ENCODE data around the gene THUMPD2. TPM values are rescaled to one million over a fixed set of nuclear protein-coding genes. Genes with fewer than 3 reads are reported as not detected.
"Not testable (repeated sequence)": the region's sequence is repeated elsewhere in the genome, so short reads cannot be mapped to it uniquely, and the experiment has no call there.

THUMPD2 gene
- polyA plus RNA-seq = 9.8 TPM

GRCh38 chr2:39778775-39779340 lies at the start of gene THUMPD2:
THUMPD2 (minus strand) TSS chr2:39779258; CDS start chr2:39779239, 19 bp downstream.
- Mint-ChIP-seq H3K4me1 (peaks cover 36 to 46% (median 45%) of the 10 kb centered on the region in 3 donors), H3K4me3 (peak within 1 kb of the TSS; percentile 95 to 99 (median 96)), H3K27me3 (no peaks in the 10 kb centered on the region), H3K36me3 (peaks cover 1% of the 10 kb centered on the region), H3K9me3 (peaks cover 0 to 1% (median 0%) of the 10 kb centered on the region in 3 donors), H3K27ac (peak within 1 kb of the TSS; percentile 71 to 99 (median 81))

- Mint-ChIP-seq H3K9me3 (peaks cover 0 to 2% (median 2%) of the 10 kb centered on the region in 3 donors), H3K27ac (no peak overlapping the region), H3K36me3 (no peaks in the 10 kb centered on the region), H3K4me1 (no peaks in the 10 kb centered on the region), H3K27me3 (peaks cover 11% of the 10 kb centered on the region), H3K4me3 (no peak overlapping the region)
Observed at GRCh38 chr2:39821871-39822270, 42.8 kb upstream of the THUMPD2 start.

- Mint-ChIP-seq H3K9me3 (peaks cover 2 to 8% (median 7%) of the 10 kb centered on the region in 3 donors), H3K27me3 (peaks cover 20% of the 10 kb centered on the region)
Observed at GRCh38 chr2:39816845-39817244, 37.8 kb upstream of the THUMPD2 start.

GRCh38 chr2:39816428-39816827 lies 37.4 kb upstream of the THUMPD2 start:
- H3K27me3 Mint-ChIP-seq = peaks cover 20% of the 10 kb centered on the region
- H3K36me3 Mint-ChIP-seq = peaks cover 6% of the 10 kb centered on the region
- H3K9me3 Mint-ChIP-seq = peaks cover 2 to 8% (median 7%) of the 10 kb centered on the region in 3 donors
- peak overlapping the region in 1 of 3 donors; percentile 71 for H3K27ac Mint-ChIP-seq
- H3K4me3 Mint-ChIP-seq = no peak overlapping the region
- H3K4me1 Mint-ChIP-seq = no peaks in the 10 kb centered on the region

More at GRCh38 chr2:39816845-39817244, 37.8 kb upstream of the THUMPD2 start:
- Mint-ChIP-seq H3K4me1 (no peaks in the 10 kb centered on the region), H3K36me3 (peaks cover 4% of the 10 kb centered on the region), H3K4me3 (no peak overlapping the region), H3K27ac (no peak overlapping the region)

GRCh38 chr2:39805936-39806608 lies 27.0 kb upstream of the THUMPD2 start:
- Mint-ChIP-seq H3K27me3 (peaks cover 8% of the 10 kb centered on the region), H3K27ac (no peak overlapping the region), H3K4me1 (no peaks in the 10 kb centered on the region), H3K36me3 (peaks cover 2% of the 10 kb centered on the region), H3K4me3 (no peak overlapping the region), H3K9me3 (peaks cover 11 to 31% (median 24%) of the 10 kb centered on the region in 3 donors)

GRCh38 chr2:39803839-39804238 lies 24.8 kb upstream of the THUMPD2 start:
- no peak overlapping the region for H3K4me3 Mint-ChIP-seq

GRCh38 chr2:39800752-39801151 lies 21.7 kb upstream of the THUMPD2 start:
- H3K27ac Mint-ChIP-seq = no peak overlapping the region
- H3K4me3 Mint-ChIP-seq = no peak overlapping the region
- peaks cover 2% of the 10 kb centered on the region for H3K27me3 Mint-ChIP-seq
- H3K36me3 Mint-ChIP-seq = peaks cover 2% of the 10 kb centered on the region
- H3K4me1 Mint-ChIP-seq = no peaks in the 10 kb centered on the region
- H3K9me3 Mint-ChIP-seq = peaks cover 6 to 14% (median 10%) of the 10 kb centered on the region in 3 donors

More at GRCh38 chr2:39803839-39804238, 24.8 kb upstream of the THUMPD2 start:
- H3K4me1 Mint-ChIP-seq = no peaks in the 10 kb centered on the region
- peaks cover 2% of the 10 kb centered on the region for H3K27me3 Mint-ChIP-seq
- no peak overlapping the region for H3K27ac Mint-ChIP-seq
- no peaks in the 10 kb centered on the region for H3K36me3 Mint-ChIP-seq
- H3K9me3 Mint-ChIP-seq = peaks cover 13 to 24% (median 18%) of the 10 kb centered on the region in 3 donors

- H3K9me3 Mint-ChIP-seq = peaks cover 2 to 8% (median 5%) of the 10 kb centered on the region in 3 donors
- H3K36me3 Mint-ChIP-seq = peaks cover 2% of the 10 kb centered on the region
- no peak overlapping the region for H3K27ac Mint-ChIP-seq
- H3K27me3 Mint-ChIP-seq = no peaks in the 10 kb centered on the region
- H3K4me3 Mint-ChIP-seq = no peak overlapping the region
- H3K4me1 Mint-ChIP-seq = no peaks in the 10 kb centered on the region
Observed at GRCh38 chr2:39796134-39796533, 17.1 kb upstream of the THUMPD2 start.

- H3K27me3 Mint-ChIP-seq, H3K4me1 Mint-ChIP-seq, H3K36me3 Mint-ChIP-seq: not testable (repeated sequence)
- H3K27ac Mint-ChIP-seq = peak overlapping the region in 1 of 3 donors; percentile 64
- peaks cover 2 to 16% (median 5%) of the 10 kb centered on the region in 3 donors for H3K9me3 Mint-ChIP-seq
- peak overlapping the region in 1 of 4 donors; percentile 86 for H3K4me3 Mint-ChIP-seq
Observed at GRCh38 chr2:39790216-39790818, 11.3 kb upstream of the THUMPD2 start.

- no peak overlapping the region for H3K4me3 Mint-ChIP-seq
- no peaks in the 10 kb centered on the region for H3K36me3 Mint-ChIP-seq
- peaks cover 1% of the 10 kb centered on the region for H3K27me3 Mint-ChIP-seq
- H3K9me3 Mint-ChIP-seq = peaks cover 2 to 16% (median 5%) of the 10 kb centered on the region in 3 donors
- H3K27ac Mint-ChIP-seq = no peak overlapping the region
- no peaks in the 10 kb centered on the region for H3K4me1 Mint-ChIP-seq
Observed at GRCh38 chr2:39787950-39788349, 8.9 kb upstream of the THUMPD2 start.

- Mint-ChIP-seq H3K9me3 (peaks cover 2 to 14% (median 5%) of the 10 kb centered on the region in 3 donors), H3K36me3 (no peaks in the 10 kb centered on the region), H3K27ac (no peak overlapping the region), H3K27me3 (peaks cover 1% of the 10 kb centered on the region), H3K4me3 (no peak overlapping the region), H3K4me1 (peaks cover 0 to 3% (median 0%) of the 10 kb centered on the region in 3 donors)
Observed at GRCh38 chr2:39786761-39787522, 7.9 kb upstream of the THUMPD2 start.

GRCh38 chr2:39782591-39782990 lies 3.5 kb upstream of the THUMPD2 start:
- peaks cover 26 to 27% (median 26%) of the 10 kb centered on the region in 3 donors for H3K4me1 Mint-ChIP-seq
- H3K36me3 Mint-ChIP-seq = no peaks in the 10 kb centered on the region
- no peaks in the 10 kb centered on the region for H3K9me3 Mint-ChIP-seq
- no peak overlapping the region for H3K4me3 Mint-ChIP-seq
- H3K27me3 Mint-ChIP-seq = peaks cover 1% of the 10 kb centered on the region
- H3K27ac Mint-ChIP-seq = no peak overlapping the region

- peak overlapping the region in 2 of 4 donors; percentile 71 to 95 for H3K4me3 Mint-ChIP-seq
- no peaks in the 10 kb centered on the region for H3K9me3 Mint-ChIP-seq
- no peaks in the 10 kb centered on the region for H3K36me3 Mint-ChIP-seq
- H3K27me3 Mint-ChIP-seq = peaks cover 1% of the 10 kb centered on the region
- peaks cover 31 to 34% (median 33%) of the 10 kb centered on the region in 3 donors for H3K4me1 Mint-ChIP-seq
- no peak overlapping the region for H3K27ac Mint-ChIP-seq
Observed at GRCh38 chr2:39781697-39782096, 2.6 kb upstream of the THUMPD2 start.

- H3K27me3 Mint-ChIP-seq = no peaks in the 10 kb centered on the region
- peaks cover 1% of the 10 kb centered on the region for H3K36me3 Mint-ChIP-seq
- peak overlapping the region; percentile 7 to 97 (median 83) for H3K4me3 Mint-ChIP-seq
- H3K27ac Mint-ChIP-seq = no peak overlapping the region
- H3K9me3 Mint-ChIP-seq = peaks cover 0 to 1% (median 0%) of the 10 kb centered on the region in 3 donors
- H3K4me1 Mint-ChIP-seq = peaks cover 34 to 35% (median 35%) of the 10 kb centered on the region in 3 donors
Observed at GRCh38 chr2:39780825-39781600, 2.0 kb upstream of the THUMPD2 start.
